IPS-NIHi11 (cell line): Measurements from ENCODE around the gene SPEM2.

ENCODE experiments used
- DNase-seq: peaks from one replicate; pipeline ENCODE4 v3.0.0; 2012; ENCODE audit warnings: mixed read lengths, low spot score

Gene SPEM2

DNA sequence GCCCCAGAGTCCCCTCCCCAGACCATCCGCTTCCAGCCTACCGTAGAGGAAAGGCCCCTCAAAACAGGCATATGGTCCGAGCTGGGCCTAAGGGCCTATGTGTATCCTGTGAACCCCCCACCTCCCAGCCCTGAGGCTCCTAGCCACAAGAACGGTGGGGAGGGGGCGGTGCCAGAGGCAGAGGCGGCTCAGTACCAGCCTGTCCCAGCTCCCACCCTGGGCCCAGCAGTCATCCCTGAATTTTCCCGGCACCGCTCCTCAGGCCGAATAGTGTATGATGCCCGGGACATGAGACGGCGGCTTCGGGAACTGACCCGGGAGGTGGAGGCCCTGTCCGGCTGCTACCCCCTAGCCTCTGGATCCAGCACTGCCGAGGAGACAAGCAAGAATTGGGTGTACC lies 4.2 kb upstream of the SPEM2 start:
- no peak for DNase-seq

GRCh38 chr17:7423679-7424078 lies 1.7 kb upstream of the SPEM2 start:
- no peak for DNase-seq

DNA sequence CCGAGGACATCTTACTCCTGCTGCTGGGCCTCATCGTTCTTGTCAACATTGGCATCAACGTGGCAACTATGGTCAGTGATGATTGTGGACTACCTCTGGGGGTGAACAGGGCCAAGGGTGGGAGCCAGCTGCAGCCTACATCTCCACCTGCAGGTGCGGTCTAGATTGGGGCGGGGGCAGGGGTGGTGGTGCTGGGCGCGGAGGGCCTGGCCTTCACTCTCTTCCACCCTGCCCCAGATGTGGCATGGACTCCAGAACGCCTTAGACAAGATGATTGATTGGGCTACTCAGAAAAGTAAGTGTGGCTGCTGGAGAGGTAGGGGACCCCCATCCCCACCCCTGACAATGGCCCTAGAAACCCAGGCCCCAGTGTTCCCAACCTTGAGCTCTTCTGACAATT lies 340 bp downstream of the SPEM2 start:
- no peak for DNase-seq

- no peak for DNase-seq
Observed at GRCh38 chr17:7426203-7426863, 917 bp downstream of the SPEM2 start.

DNA sequence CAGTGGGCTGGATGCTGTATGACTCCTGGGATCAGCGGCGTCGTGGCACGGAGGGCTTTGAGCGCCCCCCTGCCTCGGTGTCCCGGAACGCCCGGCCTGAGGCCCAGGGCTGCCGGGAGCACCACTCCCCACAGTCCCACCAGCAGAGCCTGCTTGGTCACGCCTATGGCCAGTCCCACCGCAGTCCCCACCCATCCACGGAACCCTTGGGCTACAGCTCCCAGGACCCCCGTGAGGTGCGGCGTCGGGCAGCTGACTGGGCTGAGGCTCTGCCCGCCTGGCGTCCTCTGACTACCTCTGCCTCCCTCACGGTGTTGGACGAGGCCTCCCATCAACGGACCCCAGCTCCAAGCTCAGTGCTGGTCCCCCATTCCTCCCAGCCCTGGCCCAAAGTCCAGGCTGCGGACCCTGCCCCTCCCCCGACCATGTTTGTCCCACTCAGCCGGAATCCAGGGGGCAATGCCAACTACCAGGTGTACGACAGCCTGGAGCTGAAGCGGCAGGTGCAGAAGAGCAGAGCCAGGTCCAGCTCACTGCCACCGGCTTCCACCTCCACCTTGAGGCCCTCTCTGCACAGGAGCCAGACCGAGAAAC lies 1.6 kb downstream of the SPEM2 start:
- no peak for DNase-seq

DNA sequence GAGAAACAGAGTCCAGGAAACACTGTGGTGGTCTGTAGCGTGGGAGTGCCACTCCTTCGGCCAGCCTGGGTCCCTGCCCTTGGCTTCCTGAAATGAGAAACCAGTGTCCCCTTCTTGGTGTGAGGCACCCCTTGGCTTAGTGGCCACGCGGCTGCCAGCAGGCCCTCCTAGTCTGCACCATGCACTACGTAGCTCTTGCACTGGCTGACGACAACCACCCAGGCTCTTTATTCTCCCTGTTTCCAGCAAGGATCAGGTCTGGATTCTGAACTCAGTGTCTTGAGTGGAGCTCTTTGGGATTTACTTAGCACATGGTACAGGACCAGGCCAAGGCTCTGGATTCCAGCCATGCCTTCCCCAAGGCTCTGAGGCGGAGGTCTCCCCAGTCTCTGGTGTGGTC lies 2.1 kb downstream of the SPEM2 start:
- DNase-seq, result no peak

GRCh38 chr17:7428557-7428956 lies 3.1 kb downstream of the SPEM2 start, which contains the start of gene SPEM3:
Gene SPEM3, plus strand, starts transcription at chr17:7428857. Its CDS starts 46 bp downstream, at chr17:7428903.
- no peak for DNase-seq

DNA sequence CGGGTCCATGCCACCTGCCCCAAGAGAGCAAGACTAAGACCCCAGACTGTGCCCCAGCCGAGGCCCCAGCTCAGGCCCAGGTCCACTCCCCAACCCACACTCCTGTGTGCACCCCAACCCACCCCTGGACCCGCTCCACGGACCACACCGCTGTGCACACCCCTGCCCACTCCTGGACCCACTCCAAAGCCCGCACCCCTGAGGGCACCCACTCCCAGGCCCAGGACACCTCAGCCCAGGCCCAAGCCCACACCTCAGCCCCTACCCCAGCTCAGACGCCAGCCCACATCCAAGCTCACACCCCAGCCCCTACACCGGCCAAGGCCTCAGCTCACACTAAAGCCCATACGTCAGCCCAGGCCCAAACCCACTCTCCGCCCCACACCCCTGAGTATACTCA lies 4.3 kb downstream of the SPEM2 start:
- DNase-seq, result no peak

DNA sequence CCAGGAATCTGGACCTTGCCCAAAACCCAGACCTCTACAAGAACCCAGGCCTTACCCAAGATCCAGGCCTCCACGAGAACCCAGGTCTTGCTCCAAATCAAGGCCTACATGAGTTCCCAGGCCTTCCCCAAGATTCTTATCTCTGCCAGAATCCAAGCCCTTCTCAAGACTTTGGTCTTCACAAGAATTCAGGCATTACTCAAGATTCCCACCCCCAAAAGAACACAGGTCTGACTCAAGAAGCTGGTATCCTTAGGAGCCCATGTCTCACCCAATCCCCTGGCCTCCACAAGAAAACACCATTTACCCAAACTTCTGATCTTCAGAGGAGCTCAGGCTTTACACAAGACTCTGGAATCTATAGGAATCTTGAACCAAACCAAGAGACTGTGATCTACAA lies 5.8 kb downstream of the SPEM2 start:
- no peak for DNase-seq

GRCh38 chr17:7432296-7432695 lies 6.9 kb downstream of the SPEM2 start:
- no peak for DNase-seq

GRCh38 chr17:7435676-7436555 lies 10.5 kb downstream of the SPEM2 start:
- DNase-seq, result no peak

DNA sequence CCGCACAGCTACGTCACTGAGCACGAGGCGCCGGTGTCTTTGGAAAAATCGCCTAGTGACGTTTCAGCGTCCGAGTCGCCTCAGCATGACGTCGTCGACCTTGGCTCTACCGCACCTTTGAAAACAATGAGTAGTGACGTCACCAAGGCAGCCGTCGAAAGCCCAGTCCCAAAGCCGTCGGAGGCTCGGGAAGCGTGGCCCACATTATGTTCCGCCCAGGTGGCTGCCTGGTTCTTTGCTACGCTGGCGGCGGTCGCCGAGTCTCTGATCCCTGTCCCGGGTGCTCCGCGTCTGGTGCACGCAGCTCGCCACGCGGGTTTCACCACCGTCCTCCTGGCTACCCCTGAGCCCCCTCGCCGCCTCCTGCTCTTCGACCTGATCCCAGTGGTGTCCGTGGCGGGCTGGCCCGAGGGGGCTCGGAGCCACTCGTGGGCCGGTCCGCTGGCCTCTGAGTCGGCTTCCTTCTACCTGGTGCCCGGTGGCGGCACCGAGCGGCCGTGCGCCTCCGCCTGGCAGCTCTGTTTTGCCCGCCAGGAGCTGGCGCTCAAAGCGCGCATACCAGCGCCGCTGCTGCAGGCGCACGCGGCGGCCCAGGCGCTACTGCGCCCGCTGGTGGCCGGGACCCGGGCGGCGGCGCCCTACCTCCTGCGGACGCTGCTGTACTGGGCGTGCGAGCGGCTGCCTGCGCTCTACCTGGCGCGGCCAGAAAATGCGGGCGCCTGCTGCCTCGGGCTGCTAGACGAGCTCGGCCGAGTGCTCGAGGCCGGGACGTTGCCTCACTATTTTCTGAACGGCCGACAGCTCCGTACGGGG lies 11.3 kb downstream of the SPEM2 start:
- peak; percentile 72 for DNase-seq

- no peak for DNase-seq
Observed at GRCh38 chr17:7437369-7437863, 12.0 kb downstream of the SPEM2 start.

DNA sequence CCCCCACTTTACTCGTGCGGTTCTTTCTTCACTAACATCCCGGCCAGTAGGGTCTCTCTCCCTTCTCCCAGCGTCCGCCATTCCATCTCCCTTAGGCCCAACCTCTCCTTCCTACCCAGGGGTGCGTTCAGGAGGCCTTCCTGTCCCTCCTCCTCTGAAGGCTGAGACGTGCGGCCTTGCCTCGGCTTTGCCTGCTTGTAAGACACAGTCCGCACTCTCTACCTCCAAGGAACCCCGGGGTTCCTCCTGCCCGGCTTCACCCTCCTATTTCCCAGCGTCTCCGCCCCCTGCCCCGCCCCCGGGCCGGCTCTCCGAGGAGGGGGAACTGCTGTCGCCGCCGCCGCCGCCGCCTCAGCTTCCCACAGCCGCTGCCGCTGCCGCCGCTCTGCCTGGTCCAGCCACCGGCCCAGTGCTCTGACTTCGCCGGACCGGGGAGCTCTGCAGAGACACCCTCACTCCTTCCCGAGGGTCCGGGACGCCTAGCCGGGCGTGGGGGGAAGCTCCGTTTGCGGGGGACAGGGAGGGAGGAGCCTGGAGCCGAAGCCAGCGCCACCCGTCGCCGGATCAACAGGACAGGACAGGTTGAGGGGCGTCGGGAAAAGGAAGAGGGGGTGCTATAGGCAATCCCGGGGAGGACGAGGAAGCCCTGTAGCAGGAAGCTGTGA lies 12.7 kb downstream of the SPEM2 start:
- DNase-seq, result no peak

DNA sequence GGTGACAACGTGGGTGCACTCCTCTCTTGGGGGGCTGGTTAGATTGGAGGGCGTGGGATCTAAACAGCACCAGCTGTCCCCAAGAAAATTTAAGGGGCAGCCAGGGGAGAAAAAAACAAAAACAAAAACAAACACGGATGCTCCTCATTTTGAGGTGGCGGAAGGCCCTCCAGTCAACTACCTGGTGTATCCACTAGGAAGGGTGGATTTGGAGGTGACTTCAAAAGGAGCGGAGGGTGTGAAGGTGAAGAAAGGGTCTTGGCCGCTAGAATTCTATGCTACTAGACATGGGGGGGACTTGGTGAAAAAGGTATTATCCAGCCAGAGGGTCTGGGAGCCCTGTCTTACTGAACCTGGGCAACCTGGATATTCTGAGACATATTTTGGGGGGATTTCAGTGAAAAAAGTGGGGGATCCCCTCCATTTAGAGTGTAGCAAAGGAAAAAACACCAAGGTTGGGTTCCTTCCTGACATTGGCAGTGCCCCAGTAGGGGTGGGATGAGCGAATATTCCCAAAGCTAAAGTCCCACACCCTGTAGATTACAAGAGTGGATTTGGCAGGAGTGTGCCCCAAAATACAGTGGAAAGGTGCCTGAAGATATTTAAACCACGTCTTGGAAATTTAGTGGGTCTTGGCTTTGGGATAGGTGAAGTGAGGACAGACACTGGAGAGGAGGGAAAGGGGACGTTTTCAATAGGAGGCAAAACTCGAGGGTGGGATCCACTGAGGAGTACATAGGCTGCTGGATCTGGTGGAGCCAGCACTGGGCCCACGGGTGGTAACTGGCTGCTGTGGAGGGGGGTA lies 13.4 kb downstream of the SPEM2 start:
- no peak for DNase-seq

GRCh38 chr17:7439462-7440112 lies 14.2 kb downstream of the SPEM2 start, which contains the start of gene FGF11:
Gene FGF11, plus strand, starts transcription at chr17:7439512. Its CDS starts 109 bp downstream, at chr17:7439621.
- no peak for DNase-seq

DNA sequence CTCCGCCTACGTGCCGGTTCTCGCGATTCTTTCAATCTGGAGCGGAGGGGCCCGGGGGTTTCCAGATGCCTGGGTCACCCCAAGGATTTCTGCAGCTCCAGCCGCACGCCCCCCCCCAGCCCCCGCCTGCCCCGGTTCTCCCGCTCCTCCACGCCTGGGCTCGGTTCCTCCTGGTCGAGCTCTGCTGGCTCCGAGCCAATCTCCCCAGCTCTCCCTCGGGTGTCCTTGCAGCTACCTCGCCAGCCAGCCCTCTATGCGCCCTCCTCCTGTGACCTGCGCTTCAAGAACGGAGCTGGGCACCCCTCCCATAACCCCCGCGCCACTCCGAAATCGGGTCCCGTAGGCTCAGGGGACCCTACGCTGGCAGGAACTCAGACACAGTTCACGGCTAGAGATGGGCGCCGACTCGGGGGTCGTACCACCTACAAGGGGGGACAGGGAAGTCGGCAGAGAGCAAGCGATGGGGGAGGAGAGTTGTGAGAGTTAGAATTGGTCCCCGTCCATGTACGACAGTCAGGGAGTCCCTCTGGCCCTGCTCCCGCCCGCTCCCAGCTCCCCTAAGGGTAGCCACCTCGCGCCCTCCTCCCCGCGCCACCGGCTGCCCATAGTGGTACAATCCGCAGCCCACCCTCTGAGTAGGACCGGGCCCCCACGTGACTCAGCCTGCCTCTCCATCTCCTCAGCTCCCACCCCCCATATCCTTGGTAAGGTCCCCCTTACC lies 14.9 kb downstream of the SPEM2 start:
- no peak for DNase-seq

DNA sequence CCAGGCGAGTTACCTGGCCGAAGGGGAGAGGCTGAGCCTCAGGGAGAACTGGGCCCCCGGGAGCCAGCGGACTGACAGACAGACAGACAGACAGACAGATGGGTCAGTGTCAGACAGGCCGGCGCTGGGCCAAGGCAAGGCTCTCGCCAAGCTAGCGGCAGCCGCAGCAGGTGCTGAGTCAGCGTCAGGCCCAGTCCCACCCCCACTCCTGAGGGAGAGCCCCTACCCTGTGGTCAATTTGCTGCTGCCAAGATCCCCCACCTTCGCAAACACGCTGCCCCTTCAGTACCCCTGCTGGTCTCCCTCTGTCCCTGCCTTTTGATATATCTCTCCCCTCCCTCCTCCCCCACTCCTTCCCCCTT lies 15.4 kb downstream of the SPEM2 start:
- DNase-seq, result no peak

GRCh38 chr17:7441266-7441665 lies 15.8 kb downstream of the SPEM2 start:
- DNase-seq, result no peak
